NT2/D1 (cell line): ENCODE data around the gene ZNF469.

Experiments
- DNase-seq: peaks from one replicate; pipeline ENCODE4 v3.0.0-alpha.2; 2011; ENCODE audit warnings: low read depth, low spot score
- H3K27me3 ChIP-seq: 2 replicates; pipeline ENCODE4 v1.6.0; 2011; ENCODE audit warnings: mild to moderate bottlenecking; ENCODE audit not compliant: insufficient read length, insufficient read depth
- H3K36me3 ChIP-seq: 2 replicates; pipeline ENCODE4 v1.6.1; 2011; ENCODE audit warnings: mild to moderate bottlenecking, low read length, mixed read lengths; ENCODE audit not compliant: insufficient read depth, insufficient read length
- H3K4me1 ChIP-seq: 2 replicates; pipeline ENCODE4 v1.5.1; 2011; ENCODE audit not compliant: insufficient read depth, insufficient read length
- H3K4me3 ChIP-seq: 2 replicates; pipeline ENCODE4 v1.5.1; 2011; ENCODE audit warnings: low read depth; ENCODE audit not compliant: insufficient read length
- H3K9ac ChIP-seq: 2 replicates; pipeline ENCODE4 v1.6.0; 2011; ENCODE audit warnings: low read depth; ENCODE audit not compliant: insufficient read length
- H3K9me3 ChIP-seq: 2 replicates; pipeline ENCODE4 v1.5.1; 2011; ENCODE audit warnings: mild to moderate bottlenecking, low read length; ENCODE audit not compliant: insufficient read depth
- SUZ12 ChIP-seq: IDR thresholded peaks from 2 replicates; pipeline ENCODE4 v1.6.1; 2011; ENCODE audit not compliant: insufficient read length, insufficient read depth; ENCODE audit errors: extremely low read depth
- YY1 ChIP-seq: IDR thresholded peaks from 2 replicates; pipeline ENCODE4 v1.6.1; 2011; ENCODE audit not compliant: insufficient read length, insufficient read depth
- ZNF274 ChIP-seq: IDR thresholded peaks from 2 replicates; pipeline ENCODE4 v1.6.1; 2011; ENCODE audit warnings: mild to moderate bottlenecking, low read depth, low read length

ZNF469 gene

DNA sequence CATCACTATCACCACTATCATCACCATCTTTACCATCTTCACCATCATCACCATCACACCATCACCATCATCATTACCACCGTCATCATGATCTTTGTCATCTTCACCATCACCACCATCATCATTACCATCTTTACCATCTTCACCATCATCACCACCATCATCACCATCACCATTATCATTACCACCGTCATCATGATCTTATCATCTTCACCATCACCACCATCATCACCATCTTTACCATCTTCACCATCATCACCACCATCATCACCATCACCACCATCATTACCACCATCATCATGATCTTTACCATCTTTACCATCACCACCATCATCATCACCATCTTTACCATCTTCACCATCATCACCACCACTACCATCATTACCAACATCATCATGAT, 10.2 kb upstream of the ZNF469 start:
- H3K4me3 ChIP-seq = no peak overlapping the region
- H3K9me3 ChIP-seq = no peaks in the 10 kb centered on the region
- H3K9ac ChIP-seq = no peak overlapping the region
- no peaks in the 10 kb centered on the region for H3K27me3 ChIP-seq
- TF ChIP-seq YY1 (no peak), ZNF274 (no peak), SUZ12 (no peak)
- DNase-seq = no peak
- H3K4me1 ChIP-seq = peaks cover 9% of the 10 kb centered on the region
- no peaks in the 10 kb centered on the region for H3K36me3 ChIP-seq

GRCh38 chr16:88373211-88373610, 9.5 kb upstream of the ZNF469 start:
- Histone ChIP-seq H3K4me3 (no peak overlapping the region), H3K36me3 (no peaks in the 10 kb centered on the region), H3K4me1 (peaks cover 9% of the 10 kb centered on the region), H3K9ac (no peak overlapping the region), H3K9me3 (no peaks in the 10 kb centered on the region), H3K27me3 (no peaks in the 10 kb centered on the region)
- DNase-seq = no peak
- TF ChIP-seq SUZ12 (no peak), YY1 (no peak), ZNF274 (no peak)

GRCh38 chr16:88373927-88374492, 8.7 kb upstream of the ZNF469 start:
- TF ChIP-seq YY1 = no peak
- no peak for TF ChIP-seq ZNF274
- TF ChIP-seq SUZ12 = no peak
- Histone ChIP-seq H3K4me3 (no peak overlapping the region), H3K9me3 (no peaks in the 10 kb centered on the region), H3K9ac (no peak overlapping the region), H3K36me3 (no peaks in the 10 kb centered on the region), H3K27me3 (peaks cover 3% of the 10 kb centered on the region), H3K4me1 (peaks cover 8% of the 10 kb centered on the region)
- DNase-seq = no peak

DNA sequence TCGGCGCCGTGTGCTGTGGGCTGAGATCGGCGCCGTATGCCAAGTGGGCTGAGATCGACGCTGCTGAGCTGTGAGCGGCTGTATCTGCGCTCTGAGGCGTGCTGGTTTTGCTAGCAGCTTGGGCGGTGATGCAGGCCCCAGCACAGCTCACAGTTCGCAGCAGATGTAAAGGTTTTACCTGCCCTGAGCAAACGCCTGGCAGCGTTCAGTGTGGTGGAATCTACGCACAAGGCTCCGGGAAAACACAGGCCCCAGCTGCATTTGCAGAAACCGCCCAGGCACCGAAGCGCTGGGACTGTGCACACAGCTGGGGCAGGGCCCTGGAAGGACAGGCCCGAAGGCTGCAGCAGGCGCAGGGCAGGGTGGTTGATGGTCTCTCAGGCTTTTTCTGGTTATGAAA, 8.0 kb upstream of the ZNF469 start:
- TF ChIP-seq ZNF274 = no peak
- TF ChIP-seq SUZ12 = no peak
- no peak for TF ChIP-seq YY1
- Histone ChIP-seq H3K36me3 (no peaks in the 10 kb centered on the region), H3K9ac (no peak overlapping the region), H3K4me3 (no peak overlapping the region), H3K9me3 (no peaks in the 10 kb centered on the region), H3K4me1 (peaks cover 4% of the 10 kb centered on the region), H3K27me3 (peaks cover 5% of the 10 kb centered on the region)
- DNase-seq = no peak

DNA sequence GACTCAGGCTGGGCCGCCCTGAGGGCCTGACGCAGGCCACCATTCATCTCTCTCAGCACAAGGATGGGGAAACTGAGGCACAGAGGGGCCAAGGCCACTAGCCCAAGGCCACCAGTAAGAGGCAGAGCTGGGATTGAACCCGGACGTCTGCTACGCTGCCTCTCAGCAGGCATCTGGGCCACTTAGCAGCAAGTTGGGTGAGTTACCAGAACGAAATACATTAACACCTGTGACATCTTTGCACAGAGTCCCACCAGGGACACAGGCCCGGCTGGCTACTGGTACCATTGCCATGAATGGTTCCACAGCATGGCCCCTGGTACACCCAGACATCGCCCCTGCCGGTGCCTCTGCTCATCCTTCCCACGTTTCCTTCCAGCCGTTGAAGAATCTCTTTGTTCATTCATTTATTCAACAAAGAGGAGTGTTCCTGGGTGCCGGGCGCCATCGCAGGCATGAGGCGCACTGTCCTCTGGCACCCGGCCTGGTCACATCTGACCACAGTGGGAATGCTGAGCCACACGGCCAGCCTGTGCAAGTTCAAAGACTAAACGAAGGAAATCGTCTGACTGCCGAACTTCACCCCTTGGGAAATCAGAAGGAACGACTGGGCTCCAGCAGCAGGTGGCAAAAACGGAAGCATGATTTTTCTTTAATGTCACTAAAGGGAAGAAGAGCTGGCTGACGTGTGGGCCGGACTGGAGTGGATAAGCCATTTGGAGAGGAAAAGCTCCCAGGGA, 7.4 kb upstream of the ZNF469 start:
- H3K27me3 ChIP-seq = peaks cover 7% of the 10 kb centered on the region
- no peak for TF ChIP-seq ZNF274
- no peak for TF ChIP-seq SUZ12
- TF ChIP-seq YY1 = no peak

DNA sequence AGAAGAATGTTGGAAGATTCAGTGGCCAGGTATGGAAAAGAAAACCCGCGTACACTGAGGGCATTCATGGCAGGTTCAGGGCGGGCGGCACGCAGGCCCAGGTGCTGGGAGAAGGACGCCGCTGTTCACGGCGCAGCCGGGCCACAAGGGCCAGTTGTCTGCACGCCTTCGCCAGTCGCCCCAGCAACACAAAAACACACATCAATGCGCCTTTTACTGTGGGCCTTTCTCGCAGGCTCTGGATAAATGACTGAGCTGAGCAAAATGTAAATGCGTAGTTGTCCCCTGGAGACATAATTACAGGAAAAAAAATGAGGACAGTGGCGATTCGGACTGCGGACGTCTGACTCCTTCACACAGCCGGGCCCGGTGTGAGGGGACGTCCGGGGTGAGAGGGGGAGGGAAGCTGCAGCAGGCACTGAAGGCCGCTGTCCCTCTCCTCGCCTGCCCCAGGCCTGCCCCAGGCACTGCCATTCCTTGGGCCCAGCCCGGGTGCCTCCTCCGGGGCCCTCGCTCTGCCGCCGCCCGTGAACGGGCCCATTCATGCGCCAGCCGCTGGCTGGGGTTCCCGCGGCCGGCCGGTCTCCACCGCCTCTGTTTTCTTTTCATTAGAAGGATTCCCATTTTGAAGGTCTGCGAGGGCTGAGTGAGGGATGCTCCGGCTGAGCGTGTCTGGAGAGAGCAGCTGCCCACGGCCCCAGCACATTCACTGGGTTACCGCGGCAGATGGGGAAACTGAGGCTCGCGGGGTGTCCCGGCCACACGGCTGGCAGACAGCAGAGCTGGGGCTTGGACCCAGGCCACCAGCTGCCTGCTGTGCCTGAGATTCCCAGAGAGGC, 6.5 kb upstream of the ZNF469 start:
- H3K9ac ChIP-seq = no peak overlapping the region
- H3K27me3 ChIP-seq = peaks cover 15% of the 10 kb centered on the region
- no peak for DNase-seq
- TF ChIP-seq YY1 = no peak
- TF ChIP-seq ZNF274 = no peak
- no peak for TF ChIP-seq SUZ12
- peaks cover 15% of the 10 kb centered on the region for H3K4me1 ChIP-seq
- no peaks in the 10 kb centered on the region for H3K9me3 ChIP-seq
- no peaks in the 10 kb centered on the region for H3K36me3 ChIP-seq
- no peak overlapping the region for H3K4me3 ChIP-seq

More for the DNA sequence above, 7.4 kb upstream of the ZNF469 start:
- Histone ChIP-seq H3K36me3 (no peaks in the 10 kb centered on the region), H3K4me3 (no peak overlapping the region), H3K9ac (no peak overlapping the region), H3K9me3 (no peaks in the 10 kb centered on the region), H3K4me1 (peaks cover 7% of the 10 kb centered on the region)
- no peak for DNase-seq
